ENCODE measurements around the gene CMTM4. TPM values are rescaled to one million over a fixed set of nuclear protein-coding genes. Genes with fewer than 3 reads are reported as not detected.

Gene CMTM4
- total and polyA plus RNA-seq, 2 experiments from 2014 or later = 3.5 to 21.1 TPM

GRCh38 chr16:66574531-66574930 lies 122.0 kb downstream of the CMTM4 start:
- H3K9me2 ChIP-seq (ENCODE audit: insufficient read depth) = no peaks in the 10 kb centered on the region
- H3K36me3 ChIP-seq (ENCODE audit: low read depth) = no peaks in the 10 kb centered on the region
- no peak for DNase-seq
- H2AFZ ChIP-seq = no peak overlapping the region
- H3K9ac ChIP-seq = no peak overlapping the region
- H3K9me3 ChIP-seq (ENCODE audit: low read depth) = no peaks in the 10 kb centered on the region
- WGBS, 2 experiments (ENCODE audit: low coverage in 1 of 2, low lambda C conversion rate in 2 of 2, missing lambda C conversion rate in 2 of 2) = 96 to 100% methylated on average over 3 of the region's 3 CpGs
- H3F3A ChIP-seq (ENCODE audit: insufficient read depth) = peaks cover 2% of the 10 kb centered on the region; the same call in 1 of the 2 replicates
- no peak overlapping the region for H3K4me3 ChIP-seq
- no peaks in the 10 kb centered on the region for H3K79me2 ChIP-seq (ENCODE audit: insufficient read depth)
- in situ Hi-C loops (cut with MboI) = no loop called here
- H3K27me3 ChIP-seq (replicated peaks; ENCODE audit: insufficient read depth) = peaks cover 10% of the 10 kb centered on the region
- TF ChIP-seq EZH2phosphoT487 (IDR thresholded peaks at IDR 0.05; ENCODE audit: insufficient read depth, low read depth) = no peak
- no peak for TF ChIP-seq EZH2 (IDR thresholded peaks at IDR 0.05; ENCODE audit: insufficient read depth, poor library complexity, severe bottlenecking)
- no peak overlapping the region for H3K4me2 ChIP-seq (ENCODE audit: unreplicated experiment)
- H4K20me1 ChIP-seq (ENCODE audit: insufficient read depth) = no peaks in the 10 kb centered on the region
- no peak overlapping the region for H3K27ac ChIP-seq
- H3K4me1 ChIP-seq (ENCODE audit: insufficient read depth) = peaks cover 8% of the 10 kb centered on the region

GRCh38 chr16:66574081-66574480 lies 122.5 kb downstream of the CMTM4 start:
- Histone ChIP-seq H3K9me3 (ENCODE audit: low read depth) (no peaks in the 10 kb centered on the region), H3K27me3 (replicated peaks; ENCODE audit: insufficient read depth) (peaks cover 10% of the 10 kb centered on the region), H3K9me2 (ENCODE audit: insufficient read depth) (no peaks in the 10 kb centered on the region), H3K9ac (no peak overlapping the region), H3K27ac (no peak overlapping the region), H3K4me2 (ENCODE audit: unreplicated experiment) (no peak overlapping the region), H2AFZ (no peak overlapping the region), H3K79me2 (ENCODE audit: insufficient read depth) (no peaks in the 10 kb centered on the region), H3K4me1 (ENCODE audit: insufficient read depth) (peaks cover 12% of the 10 kb centered on the region), H3K4me3 (no peak overlapping the region), H3F3A (ENCODE audit: insufficient read depth) (peaks cover 7% of the 10 kb centered on the region; the same call in 1 of the 2 replicates), H3K36me3 (ENCODE audit: low read depth) (no peaks in the 10 kb centered on the region), H4K20me1 (ENCODE audit: insufficient read depth) (no peaks in the 10 kb centered on the region)
- TF ChIP-seq EZH2 (IDR thresholded peaks at IDR 0.05; ENCODE audit: insufficient read depth, poor library complexity, severe bottlenecking) (no peak), EZH2phosphoT487 (IDR thresholded peaks at IDR 0.05; ENCODE audit: insufficient read depth, low read depth) (no peak)
- DNase-seq = no peak
- 89 to 92% methylated on average over 1 of the region's 1 CpG for WGBS, 2 experiments (ENCODE audit: low coverage in 1 of 2, low lambda C conversion rate in 2 of 2, missing lambda C conversion rate in 2 of 2)
- in situ Hi-C loops (cut with MboI) = no loop called here

DNA sequence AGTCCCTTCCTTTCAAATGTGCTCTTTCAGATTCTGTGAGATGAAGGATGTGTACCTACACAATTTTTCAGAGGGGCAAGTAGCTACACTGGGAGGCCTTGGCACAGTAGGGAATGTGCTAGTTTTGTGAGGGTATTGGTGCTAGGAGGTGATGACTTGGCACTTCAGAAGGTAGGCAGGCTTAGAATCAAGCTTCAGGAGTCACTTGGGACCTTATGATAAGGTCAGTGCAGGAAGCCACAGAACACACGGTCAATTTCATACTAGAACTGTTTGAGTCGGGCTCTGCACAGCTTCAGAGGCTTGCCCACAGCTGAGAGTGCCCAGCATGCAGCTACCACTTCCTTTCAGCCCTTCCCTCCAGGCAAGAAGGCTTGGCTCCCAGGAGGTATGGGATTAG lies 124.2 kb downstream of the CMTM4 start:
- Histone ChIP-seq H4K20me1 (ENCODE audit: insufficient read depth) (no peaks in the 10 kb centered on the region), H3K4me2 (ENCODE audit: unreplicated experiment) (no peak overlapping the region), H3K9ac (no peak overlapping the region), H3K36me3 (ENCODE audit: low read depth) (no peaks in the 10 kb centered on the region), H3K9me2 (ENCODE audit: insufficient read depth) (no peaks in the 10 kb centered on the region), H2AFZ (no peak overlapping the region), H3K27me3 (replicated peaks; ENCODE audit: insufficient read depth) (peaks cover 5% of the 10 kb centered on the region), H3K27ac (no peak overlapping the region), H3F3A (ENCODE audit: insufficient read depth) (peaks cover 24% of the 10 kb centered on the region), H3K9me3 (ENCODE audit: low read depth) (no peaks in the 10 kb centered on the region), H3K4me1 (ENCODE audit: insufficient read depth) (peaks cover 24% of the 10 kb centered on the region), H3K79me2 (ENCODE audit: insufficient read depth) (no peaks in the 10 kb centered on the region), H3K4me3 (no peak overlapping the region)
- in situ Hi-C loops (cut with MboI) = no loop called here
- DNase-seq = no peak
- no peak for TF ChIP-seq EZH2phosphoT487 (IDR thresholded peaks at IDR 0.05; ENCODE audit: insufficient read depth, low read depth)
- no peak for TF ChIP-seq EZH2 (IDR thresholded peaks at IDR 0.05; ENCODE audit: insufficient read depth, poor library complexity, severe bottlenecking)
- 76 to 81% methylated on average over 2 of the region's 2 CpGs for WGBS, 2 experiments (ENCODE audit: low coverage in 1 of 2, low lambda C conversion rate in 2 of 2, missing lambda C conversion rate in 2 of 2)

DNA sequence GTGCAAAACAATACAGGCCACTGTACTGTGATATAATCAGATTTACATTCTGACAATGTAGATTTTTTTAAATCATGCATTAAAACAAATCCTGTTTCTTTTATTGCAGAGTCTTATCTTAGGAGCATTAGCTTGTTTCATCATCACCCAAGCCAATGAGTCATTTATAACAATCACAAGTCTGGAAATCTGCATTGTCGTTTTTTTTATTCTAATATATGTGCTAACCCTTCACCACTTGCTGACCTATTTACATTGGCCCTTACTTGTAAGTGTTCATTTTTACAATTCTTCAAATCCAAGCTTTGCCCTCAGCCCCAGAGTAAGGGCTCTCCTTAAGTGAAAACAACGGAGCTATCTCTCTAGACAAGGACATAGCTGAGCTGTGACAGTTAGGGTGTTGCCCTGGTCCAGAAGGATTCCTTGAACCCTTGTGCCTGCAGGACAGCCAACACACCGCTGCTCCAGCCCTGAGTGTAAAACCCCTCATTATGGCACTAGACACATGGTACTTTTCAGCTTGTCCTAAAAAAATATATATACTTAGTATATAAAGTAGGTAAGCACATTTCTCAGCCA lies 126.6 kb downstream of the CMTM4 start:
- Histone ChIP-seq H4K20me1 (ENCODE audit: insufficient read depth) (no peaks in the 10 kb centered on the region), H3K79me2 (ENCODE audit: insufficient read depth) (no peaks in the 10 kb centered on the region), H3K27me3 (replicated peaks; ENCODE audit: insufficient read depth) (no peaks in the 10 kb centered on the region), H3K9me2 (ENCODE audit: insufficient read depth) (no peaks in the 10 kb centered on the region), H3F3A (ENCODE audit: insufficient read depth) (peaks cover 25% of the 10 kb centered on the region), H3K4me2 (ENCODE audit: unreplicated experiment) (peak overlapping the region; percentile 9), H3K27ac (peak overlapping the region; percentile 27), H3K9me3 (ENCODE audit: low read depth) (no peaks in the 10 kb centered on the region), H3K36me3 (ENCODE audit: low read depth) (no peaks in the 10 kb centered on the region), H2AFZ (no peak overlapping the region), H3K4me1 (ENCODE audit: insufficient read depth) (peaks cover 24% of the 10 kb centered on the region), H3K4me3 (peak overlapping the region; percentile 6; the same call in 1 of the 2 replicates), H3K9ac (no peak overlapping the region)
- in situ Hi-C loops (cut with MboI) = no loop called here
- no peak for TF ChIP-seq EZH2 (IDR thresholded peaks at IDR 0.05; ENCODE audit: insufficient read depth, poor library complexity, severe bottlenecking)
- no peak for TF ChIP-seq EZH2phosphoT487 (IDR thresholded peaks at IDR 0.05; ENCODE audit: insufficient read depth, low read depth)
- WGBS, 2 experiments (ENCODE audit: low coverage in 1 of 2, low lambda C conversion rate in 2 of 2, missing lambda C conversion rate in 2 of 2) = 39 to 44% methylated on average over 3 of the region's 3 CpGs
- peak; percentile 67 for DNase-seq
